Keratinocyte (primary cell): ENCODE results near the gene ERN2.
"Not testable (repeated sequence)": the region's sequence is repeated elsewhere in the genome, so short reads cannot be mapped to it uniquely, and the experiment has no call there.

Experiments used
- EZH2 ChIP-seq: IDR thresholded peaks from one replicate; pipeline ENCODE4 v1.6.1; 2012; ENCODE audit warnings: inconsistent platforms, mild to moderate bottlenecking, low read length, moderate library complexity
- TF ChIP-seq, protein P1 (sequence below), 3 experiments: IDR thresholded peaks in 1 of 3; conservative IDR thresholded peaks in 1 of 3; optimal IDR thresholded peaks in 1 of 3; 2 replicates in 2 of 3; 3 replicates in 1 of 3; pipeline versions ENCODE3 to v1.5.1; 2011; ENCODE audit warnings: low read length in 3 of 3, mild to moderate bottlenecking in 3 of 3, moderate library complexity in 2 of 3, control low read depth in 1 of 3, inconsistent platforms in 1 of 3; ENCODE audit not compliant: insufficient read depth in 2 of 3; ENCODE audit errors: extremely low read depth in 1 of 3

DNA sequence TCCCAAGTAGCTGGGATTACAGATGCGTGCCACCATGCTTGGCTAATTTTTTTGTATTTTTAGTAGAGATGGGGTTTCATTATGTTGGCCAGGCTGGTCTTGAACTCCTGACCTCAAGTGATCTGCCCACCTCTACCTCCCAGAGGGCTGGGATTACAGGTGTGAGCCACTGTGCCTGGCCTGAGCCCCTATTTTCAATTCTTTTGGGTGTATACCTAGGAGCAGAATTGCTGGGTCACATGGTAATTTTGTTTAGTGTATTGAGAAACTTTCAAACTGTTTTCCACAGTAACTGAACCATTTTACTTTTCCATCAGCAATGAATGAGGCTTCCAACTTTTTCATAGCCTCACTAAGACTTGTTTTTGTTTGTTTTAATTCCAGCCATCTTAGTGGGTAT, 38.0 kb upstream of the ERN2 start:
- TF ChIP-seq, protein P1, sequence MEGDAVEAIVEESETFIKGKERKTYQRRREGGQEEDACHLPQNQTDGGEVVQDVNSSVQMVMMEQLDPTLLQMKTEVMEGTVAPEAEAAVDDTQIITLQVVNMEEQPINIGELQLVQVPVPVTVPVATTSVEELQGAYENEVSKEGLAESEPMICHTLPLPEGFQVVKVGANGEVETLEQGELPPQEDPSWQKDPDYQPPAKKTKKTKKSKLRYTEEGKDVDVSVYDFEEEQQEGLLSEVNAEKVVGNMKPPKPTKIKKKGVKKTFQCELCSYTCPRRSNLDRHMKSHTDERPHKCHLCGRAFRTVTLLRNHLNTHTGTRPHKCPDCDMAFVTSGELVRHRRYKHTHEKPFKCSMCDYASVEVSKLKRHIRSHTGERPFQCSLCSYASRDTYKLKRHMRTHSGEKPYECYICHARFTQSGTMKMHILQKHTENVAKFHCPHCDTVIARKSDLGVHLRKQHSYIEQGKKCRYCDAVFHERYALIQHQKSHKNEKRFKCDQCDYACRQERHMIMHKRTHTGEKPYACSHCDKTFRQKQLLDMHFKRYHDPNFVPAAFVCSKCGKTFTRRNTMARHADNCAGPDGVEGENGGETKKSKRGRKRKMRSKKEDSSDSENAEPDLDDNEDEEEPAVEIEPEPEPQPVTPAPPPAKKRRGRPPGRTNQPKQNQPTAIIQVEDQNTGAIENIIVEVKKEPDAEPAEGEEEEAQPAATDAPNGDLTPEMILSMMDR (optimal IDR thresholded peaks at IDR 0.05 in 1 of 3, IDR thresholded peaks at IDR 0.05 in 1 of 3, conservative IDR thresholded peaks at IDR 0.05 in 1 of 3; ENCODE audit: extremely low read depth in 1 of 3, insufficient read depth in 2 of 3, low read length in 3 of 3) = not testable (repeated sequence)
- TF ChIP-seq EZH2 = not testable (repeated sequence)
